Effector memory CD4-positive, alpha-beta T cell (primary cell): ENCODE measurements around the gene RASSF10.

Source experiments
- DNase-seq, 3 donors: peaks; one replicate each; pipeline ENCODE4 v3.0.0-alpha.2; 2020
- H3K27ac ChIP-seq: 2 replicates; pipeline ENCODE4 v1.7.0; 2013; ENCODE audit warnings: mild to moderate bottlenecking, low read length, moderate library complexity; ENCODE audit not compliant: insufficient read depth, poor library complexity, severe bottlenecking
- H3K27me3 ChIP-seq: replicated peaks from 2 replicates; pipeline ENCODE4 v1.7.0; 2013; ENCODE audit warnings: mild to moderate bottlenecking, low read length; ENCODE audit not compliant: insufficient read depth, control insufficient read depth, poor library complexity, severe bottlenecking
- H3K36me3 ChIP-seq: 2 replicates; pipeline ENCODE4 v1.7.0; 2013; ENCODE audit warnings: mild to moderate bottlenecking, low read length, moderate library complexity; ENCODE audit not compliant: control insufficient read depth, insufficient read depth
- H3K4me1 ChIP-seq: 2 replicates; pipeline ENCODE4 v1.7.0; 2013; ENCODE audit warnings: low read length, mild to moderate bottlenecking; ENCODE audit not compliant: control insufficient read depth, insufficient read depth, poor library complexity, severe bottlenecking
- H3K4me3 ChIP-seq: 2 replicates; pipeline ENCODE4 v1.7.0; 2013; ENCODE audit warnings: low read length, low read depth, mild to moderate bottlenecking; ENCODE audit not compliant: insufficient read depth, poor library complexity, severe bottlenecking
- H3K9me3 ChIP-seq: 2 replicates; pipeline ENCODE4 v1.7.0; 2013; ENCODE audit warnings: mild to moderate bottlenecking, low read length, moderate library complexity; ENCODE audit not compliant: control insufficient read depth

Gene RASSF10

GRCh38 chr11:13051257-13051656 is 42.1 kb downstream of the RASSF10 start:
- H3K4me1 ChIP-seq: no peaks in the 10 kb centered on the region
- H3K27me3 ChIP-seq: no peaks in the 10 kb centered on the region
- no peaks in the 10 kb centered on the region for H3K36me3 ChIP-seq
- DNase-seq: no peak
- H3K27ac ChIP-seq: no peak overlapping the region
- H3K4me3 ChIP-seq: no peak overlapping the region
- H3K9me3 ChIP-seq: no peaks in the 10 kb centered on the region

GRCh38 chr11:13052130-13052571 is 43.0 kb downstream of the RASSF10 start:
- H3K4me1 ChIP-seq: no peaks in the 10 kb centered on the region
- H3K27me3 ChIP-seq: no peaks in the 10 kb centered on the region
- no peaks in the 10 kb centered on the region for H3K9me3 ChIP-seq
- H3K27ac ChIP-seq: no peak overlapping the region
- no peak overlapping the region for H3K4me3 ChIP-seq
- DNase-seq: no peak
- H3K36me3 ChIP-seq: no peaks in the 10 kb centered on the region

GRCh38 chr11:13053255-13053917 is 44.3 kb downstream of the RASSF10 start:
- no peaks in the 10 kb centered on the region for H3K27me3 ChIP-seq
- no peak overlapping the region for H3K27ac ChIP-seq
- no peak for DNase-seq
- no peak overlapping the region for H3K4me3 ChIP-seq
- no peaks in the 10 kb centered on the region for H3K4me1 ChIP-seq
- H3K36me3 ChIP-seq: no peaks in the 10 kb centered on the region
- no peaks in the 10 kb centered on the region for H3K9me3 ChIP-seq

GRCh38 chr11:13054278-13054677 is 45.2 kb downstream of the RASSF10 start:
- Histone ChIP-seq H3K27me3 (no peaks in the 10 kb centered on the region), H3K4me3 (no peak overlapping the region), H3K4me1 (no peaks in the 10 kb centered on the region), H3K9me3 (no peaks in the 10 kb centered on the region), H3K27ac (no peak overlapping the region), H3K36me3 (no peaks in the 10 kb centered on the region)
- DNase-seq: no peak

GRCh38 chr11:13055200-13055599 is 46.1 kb downstream of the RASSF10 start:
- no peaks in the 10 kb centered on the region for H3K36me3 ChIP-seq
- no peaks in the 10 kb centered on the region for H3K9me3 ChIP-seq
- H3K4me1 ChIP-seq: no peaks in the 10 kb centered on the region
- no peak for DNase-seq
- no peak overlapping the region for H3K27ac ChIP-seq
- no peak overlapping the region for H3K4me3 ChIP-seq
- no peaks in the 10 kb centered on the region for H3K27me3 ChIP-seq

- H3K4me1 ChIP-seq: no peaks in the 10 kb centered on the region
- H3K9me3 ChIP-seq: no peaks in the 10 kb centered on the region
- no peaks in the 10 kb centered on the region for H3K36me3 ChIP-seq
- no peaks in the 10 kb centered on the region for H3K27me3 ChIP-seq
- no peak for DNase-seq
- no peak overlapping the region for H3K27ac ChIP-seq
- no peak overlapping the region for H3K4me3 ChIP-seq
Observed at GRCh38 chr11:13061294-13061990, 52.3 kb downstream of the RASSF10 start.
